ENCODE measurements around the gene STX12.

The STX12 gene

DNA sequence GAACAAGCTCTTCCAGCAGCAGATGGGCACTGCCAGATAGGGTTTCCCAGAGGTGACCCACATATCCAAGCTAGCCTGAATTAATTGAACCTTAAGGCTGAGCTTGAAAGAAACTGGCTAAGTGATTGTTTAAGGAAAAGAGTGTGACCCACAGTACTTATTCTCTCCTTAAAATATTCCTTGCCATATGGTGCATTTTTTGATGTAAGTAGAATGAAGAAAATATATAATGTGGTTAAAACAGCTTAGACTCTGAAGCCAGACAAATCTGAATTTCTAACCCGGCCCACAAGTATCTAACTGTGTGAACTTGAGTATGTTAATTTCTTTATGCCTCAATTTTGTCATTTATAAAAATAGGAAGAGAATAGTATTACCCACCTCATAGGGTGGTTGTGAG lies 62.5 kb downstream of the STX12 start:
- no CpG with 5 or more reads among the region's 1 CpG for WGBS, 2 donors (ENCODE audit: extremely low coverage in 2 of 2, insufficient read length in 2 of 2, insufficient replicate concordance in 1 of 2)

GRCh38 chr1:27849951-27850350 lies 76.9 kb downstream of the STX12 start:
- no peak overlapping the region for H3K18ac ChIP-seq (ENCODE audit: low read length)
- H3K4me2 ChIP-seq (ENCODE audit: insufficient read depth, low read length, poor library complexity, severe bottlenecking): no peak overlapping the region
- no peak overlapping the region for H4K91ac ChIP-seq (ENCODE audit: low read depth, low read length, poor library complexity)
- no peak overlapping the region for H2BK5ac ChIP-seq (ENCODE audit: low read length)
- peaks cover 31 to 66% of the 10 kb centered on the region in 2 donors for H3K36me3 ChIP-seq (replicated peaks in 1 of 2; ENCODE audit: control insufficient read depth in 2 of 2, insufficient read depth in 2 of 2, low read length in 2 of 2)
- H2AFZ ChIP-seq (ENCODE audit: low read length): no peak overlapping the region
- no CpG with 5 or more reads among the region's 7 CpGs for whole genome bisulfite sequencing, 2 donors (ENCODE audit: extremely low coverage in 2 of 2, insufficient read length in 2 of 2, insufficient replicate concordance in 1 of 2)
- peaks cover 8 to 18% of the 10 kb centered on the region in 2 donors for H3K9me3 ChIP-seq (replicated peaks in 1 of 2; ENCODE audit: control insufficient read depth in 2 of 2, insufficient read depth in 1 of 2, low read depth in 1 of 2, low read length in 2 of 2)
- no peaks in the 10 kb centered on the region for H3K79me1 ChIP-seq (ENCODE audit: low read depth, low read length)
- H2AK5ac ChIP-seq (ENCODE audit: low read depth, low read length): no peak overlapping the region
- no peak overlapping the region for H3K23ac ChIP-seq (ENCODE audit: low read depth, low read length, poor library complexity)
- H3K4ac ChIP-seq (ENCODE audit: low read length): no peak overlapping the region
- H3K14ac ChIP-seq (ENCODE audit: low read length): no peak overlapping the region
- H3K9ac ChIP-seq (ENCODE audit: low read depth, low read length, poor library complexity): no peak overlapping the region
- peak overlapping the region in 1 of 2 donors; percentile 47 for H3K4me3 ChIP-seq (ENCODE audit: low read length in 2 of 2)
- no peak overlapping the region for H2BK15ac ChIP-seq (ENCODE audit: low read length)
- no peak overlapping the region for H3K27ac ChIP-seq (replicated peaks; ENCODE audit: low read length)
- DNase-seq (ENCODE audit: low spot score): no peak
- no peak overlapping the region for H2BK120ac ChIP-seq (ENCODE audit: low read depth, low read length)
- H4K8ac ChIP-seq (ENCODE audit: low read depth, low read length): no peak overlapping the region
- no peak overlapping the region for H2BK12ac ChIP-seq (ENCODE audit: low read length)
- H3K27me3 ChIP-seq (ENCODE audit: control insufficient read depth in 3 of 3, insufficient read depth in 3 of 3, low read depth in 1 of 3, low read length in 3 of 3): no peaks in the 10 kb centered on the region
- no peaks in the 10 kb centered on the region for H3K4me1 ChIP-seq (ENCODE audit: control insufficient read depth in 2 of 2, insufficient read depth in 1 of 2, low read depth in 1 of 2, low read length in 2 of 2)

More for the DNA sequence above, 62.5 kb downstream of the STX12 start:
- no peak for DNase-seq (ENCODE audit: low spot score)
- Histone ChIP-seq H4K91ac (ENCODE audit: low read depth, low read length, poor library complexity) (no peak overlapping the region), H3K18ac (ENCODE audit: low read length) (no peak overlapping the region), H2BK120ac (ENCODE audit: low read depth, low read length) (no peak overlapping the region), H3K23ac (ENCODE audit: low read depth, low read length, poor library complexity) (no peak overlapping the region), H3K36me3 (replicated peaks in 1 of 2; ENCODE audit: control insufficient read depth in 2 of 2, insufficient read depth in 2 of 2, low read length in 2 of 2) (peaks cover 14 to 69% of the 10 kb centered on the region in 2 donors), H2BK15ac (ENCODE audit: low read length) (no peak overlapping the region), H3K27me3 (ENCODE audit: control insufficient read depth in 3 of 3, insufficient read depth in 3 of 3, low read depth in 1 of 3, low read length in 3 of 3) (no peaks in the 10 kb centered on the region), H2AFZ (ENCODE audit: low read length) (no peak overlapping the region), H2AK5ac (ENCODE audit: low read depth, low read length) (no peak overlapping the region), H3K4ac (ENCODE audit: low read length) (no peak overlapping the region), H3K4me2 (ENCODE audit: insufficient read depth, low read length, poor library complexity, severe bottlenecking) (no peak overlapping the region), H3K9ac (ENCODE audit: low read depth, low read length, poor library complexity) (no peak overlapping the region), H3K27ac (replicated peaks; ENCODE audit: low read length) (no peak overlapping the region), H2BK5ac (ENCODE audit: low read length) (no peak overlapping the region), H3K4me1 (ENCODE audit: control insufficient read depth in 2 of 2, insufficient read depth in 1 of 2, low read depth in 1 of 2, low read length in 2 of 2) (peaks cover 0 to 6% of the 10 kb centered on the region in 2 donors), H3K4me3 (ENCODE audit: low read length in 2 of 2) (no peak overlapping the region), H3K14ac (ENCODE audit: low read length) (no peak overlapping the region), H3K9me3 (replicated peaks in 1 of 2; ENCODE audit: control insufficient read depth in 2 of 2, insufficient read depth in 1 of 2, low read depth in 1 of 2, low read length in 2 of 2) (peaks cover 0 to 2% of the 10 kb centered on the region in 2 donors), H2BK12ac (ENCODE audit: low read length) (no peak overlapping the region), H3K79me1 (ENCODE audit: low read depth, low read length) (peaks cover 5% of the 10 kb centered on the region), H4K8ac (ENCODE audit: low read depth, low read length) (no peak overlapping the region)

DNA sequence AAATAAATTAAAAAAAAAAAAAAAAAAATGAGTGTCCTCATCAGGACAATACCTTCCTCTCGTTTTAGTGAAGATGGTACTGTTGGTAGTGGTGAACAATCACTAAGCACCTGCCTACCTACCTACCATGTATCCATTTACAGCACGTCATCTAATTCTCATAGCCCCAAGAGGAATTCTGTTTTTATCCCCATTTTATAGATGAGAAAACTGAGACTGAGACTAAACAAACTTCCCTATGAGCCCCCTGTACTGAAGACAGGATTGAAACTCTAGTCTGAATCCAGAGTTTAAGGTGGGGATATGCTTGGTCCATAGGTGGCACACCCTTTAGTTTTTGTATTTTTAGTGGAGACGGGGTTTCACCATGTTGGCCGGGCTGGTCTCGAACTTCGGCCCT lies 82.1 kb downstream of the STX12 start:
- Histone ChIP-seq H4K8ac (ENCODE audit: low read depth, low read length) (no peak overlapping the region), H2BK12ac (ENCODE audit: low read length) (no peak overlapping the region), H3K14ac (ENCODE audit: low read length) (no peak overlapping the region), H3K79me1 (ENCODE audit: low read depth, low read length) (no peaks in the 10 kb centered on the region), H4K91ac (ENCODE audit: low read depth, low read length, poor library complexity) (no peak overlapping the region), H2BK15ac (ENCODE audit: low read length) (no peak overlapping the region), H3K23ac (ENCODE audit: low read depth, low read length, poor library complexity) (no peak overlapping the region), H3K27me3 (ENCODE audit: control insufficient read depth in 3 of 3, insufficient read depth in 3 of 3, low read depth in 1 of 3, low read length in 3 of 3) (no peaks in the 10 kb centered on the region), H3K18ac (ENCODE audit: low read length) (no peak overlapping the region), H3K4me3 (ENCODE audit: low read length in 2 of 2) (no peak overlapping the region), H2AK5ac (ENCODE audit: low read depth, low read length) (no peak overlapping the region), H2AFZ (ENCODE audit: low read length) (no peak overlapping the region), H3K36me3 (replicated peaks in 1 of 2; ENCODE audit: control insufficient read depth in 2 of 2, insufficient read depth in 2 of 2, low read length in 2 of 2) (peaks cover 14 to 18% of the 10 kb centered on the region in 2 donors), H2BK120ac (ENCODE audit: low read depth, low read length) (no peak overlapping the region), H2BK5ac (ENCODE audit: low read length) (no peak overlapping the region), H3K4me1 (ENCODE audit: control insufficient read depth in 2 of 2, insufficient read depth in 1 of 2, low read depth in 1 of 2, low read length in 2 of 2) (peaks cover 2 to 5% of the 10 kb centered on the region in 2 donors), H3K9me3 (replicated peaks in 1 of 2; ENCODE audit: control insufficient read depth in 2 of 2, insufficient read depth in 1 of 2, low read depth in 1 of 2, low read length in 2 of 2) (peaks cover 7 to 17% of the 10 kb centered on the region in 2 donors), H3K4me2 (ENCODE audit: insufficient read depth, low read length, poor library complexity, severe bottlenecking) (no peak overlapping the region), H3K9ac (ENCODE audit: low read depth, low read length, poor library complexity) (no peak overlapping the region), H3K4ac (ENCODE audit: low read length) (no peak overlapping the region), H3K27ac (replicated peaks; ENCODE audit: low read length) (no peak overlapping the region)
- no peak for DNase-seq (ENCODE audit: low spot score)
- no CpG with 5 or more reads among the region's 6 CpGs for WGBS, 2 donors (ENCODE audit: extremely low coverage in 2 of 2, insufficient read length in 2 of 2, insufficient replicate concordance in 1 of 2)

- no peak overlapping the region for H3K4ac ChIP-seq (ENCODE audit: low read length)
- no peak overlapping the region for H3K4me3 ChIP-seq (ENCODE audit: low read length in 2 of 2)
- WGBS, 2 donors (ENCODE audit: extremely low coverage in 2 of 2, insufficient read length in 2 of 2, insufficient replicate concordance in 1 of 2): no CpG with 5 or more reads among the region's 12 CpGs
Measured at GRCh38 chr1:27856561-27857343, 83.7 kb downstream of the STX12 start.

More at GRCh38 chr1:27856561-27857343, 83.7 kb downstream of the STX12 start:
- Histone ChIP-seq H4K91ac (ENCODE audit: low read depth, low read length, poor library complexity) (no peak overlapping the region), H2AFZ (ENCODE audit: low read length) (no peak overlapping the region), H3K79me1 (ENCODE audit: low read depth, low read length) (no peaks in the 10 kb centered on the region), H2AK5ac (ENCODE audit: low read depth, low read length) (no peak overlapping the region), H2BK5ac (ENCODE audit: low read length) (no peak overlapping the region), H2BK12ac (ENCODE audit: low read length) (no peak overlapping the region), H3K18ac (ENCODE audit: low read length) (no peak overlapping the region), H2BK15ac (ENCODE audit: low read length) (no peak overlapping the region), H3K27me3 (ENCODE audit: control insufficient read depth in 3 of 3, insufficient read depth in 3 of 3, low read depth in 1 of 3, low read length in 3 of 3) (no peaks in the 10 kb centered on the region), H3K9ac (ENCODE audit: low read depth, low read length, poor library complexity) (no peak overlapping the region), H3K23ac (ENCODE audit: low read depth, low read length, poor library complexity) (no peak overlapping the region), H3K14ac (ENCODE audit: low read length) (no peak overlapping the region), H3K36me3 (replicated peaks in 1 of 2; ENCODE audit: control insufficient read depth in 2 of 2, insufficient read depth in 2 of 2, low read length in 2 of 2) (peaks cover 2% of the 10 kb centered on the region in 2 donors), H4K8ac (ENCODE audit: low read depth, low read length) (no peak overlapping the region), H3K27ac (replicated peaks; ENCODE audit: low read length) (no peak overlapping the region), H3K4me1 (ENCODE audit: control insufficient read depth in 2 of 2, insufficient read depth in 1 of 2, low read depth in 1 of 2, low read length in 2 of 2) (peaks cover 2 to 5% of the 10 kb centered on the region in 2 donors), H3K9me3 (replicated peaks in 1 of 2; ENCODE audit: control insufficient read depth in 2 of 2, insufficient read depth in 1 of 2, low read depth in 1 of 2, low read length in 2 of 2) (peaks cover 1 to 2% of the 10 kb centered on the region in 2 donors), H2BK120ac (ENCODE audit: low read depth, low read length) (no peak overlapping the region), H3K4me2 (ENCODE audit: insufficient read depth, low read length, poor library complexity, severe bottlenecking) (no peak overlapping the region)
- DNase-seq (ENCODE audit: low spot score): no peak
